ENCODE results near the gene UPK1B. TPM values are rescaled to one million over a fixed set of nuclear protein-coding genes. Genes with fewer than 3 reads are reported as not detected.

UPK1B gene
- total RNA-seq, 4 donors from 2014 or later: not detected

- TF ChIP-seq POLR2A (IDR thresholded peaks at IDR 0.05): no peak
- TF ChIP-seq CTCF (IDR thresholded peaks at IDR 0.05 in 4 of 5, conservative IDR thresholded peaks at IDR 0.05 in 1 of 5): no peak
- Histone ChIP-seq H3K9me3 (no peaks in the 10 kb centered on the region), H3K4me3 (no peak overlapping the region), H3K27ac (no peak overlapping the region), H3K36me3 (peaks cover 0 to 50% of the 10 kb centered on the region in 2 donors), H3K27me3 (no peaks in the 10 kb centered on the region), H3K4me1 (no peaks in the 10 kb centered on the region)
- intact Hi-C loops (cut with DNase I; ENCODE audit: low total_unique reads) (no loop called here), in situ Hi-C loops (cut with MboI; ENCODE audit: low sequenced_read_pairs in 4 of 4) (no loop called here)
- DNase-seq: no peak
- ATAC-seq: no peak
Observed at GRCh38 chr3:119221779-119222320, 48.5 kb downstream of the UPK1B start.

- peaks cover 0 to 45% of the 10 kb centered on the region in 2 donors for H3K36me3 ChIP-seq
- TF ChIP-seq CTCF (IDR thresholded peaks at IDR 0.05 in 4 of 5, conservative IDR thresholded peaks at IDR 0.05 in 1 of 5) (no peak), POLR2A (IDR thresholded peaks at IDR 0.05) (no peak)
- DNase-seq (no peak), ATAC-seq (no peak)
- no peak overlapping the region for H3K4me3 ChIP-seq
- intact Hi-C loops (cut with DNase I; ENCODE audit: low total_unique reads): no loop called here
- H3K27ac ChIP-seq: no peak overlapping the region
- no peaks in the 10 kb centered on the region for H3K9me3 ChIP-seq
- in situ Hi-C loops (cut with MboI; ENCODE audit: low sequenced_read_pairs in 4 of 4): no loop called here
- no peaks in the 10 kb centered on the region for H3K27me3 ChIP-seq
- H3K4me1 ChIP-seq: no peaks in the 10 kb centered on the region
Observed at GRCh38 chr3:119222391-119222790, 49.0 kb downstream of the UPK1B start.

GRCh38 chr3:119223511-119223910 is 50.1 kb downstream of the UPK1B start:
- Histone ChIP-seq H3K9me3 (no peaks in the 10 kb centered on the region), H3K27me3 (no peaks in the 10 kb centered on the region), H3K27ac (no peak overlapping the region), H3K4me1 (no peaks in the 10 kb centered on the region), H3K4me3 (no peak overlapping the region), H3K36me3 (peaks cover 0 to 40% of the 10 kb centered on the region in 2 donors)
- ATAC-seq (no peak), DNase-seq (no peak)
- intact Hi-C loops (cut with DNase I; ENCODE audit: low total_unique reads) (no loop called here), in situ Hi-C loops (cut with MboI; ENCODE audit: low sequenced_read_pairs in 4 of 4) (no loop called here)
- TF ChIP-seq CTCF (IDR thresholded peaks at IDR 0.05 in 4 of 5, conservative IDR thresholded peaks at IDR 0.05 in 1 of 5) (no peak), POLR2A (IDR thresholded peaks at IDR 0.05) (no peak)

GRCh38 chr3:119225121-119225520 is 51.7 kb downstream of the UPK1B start:
- Histone ChIP-seq H3K36me3 (peaks cover 0 to 49% of the 10 kb centered on the region in 2 donors), H3K4me1 (no peaks in the 10 kb centered on the region), H3K27me3 (no peaks in the 10 kb centered on the region), H3K9me3 (no peaks in the 10 kb centered on the region), H3K4me3 (no peak overlapping the region), H3K27ac (no peak overlapping the region)
- no peak for ATAC-seq
- in situ Hi-C loops (cut with MboI; ENCODE audit: low sequenced_read_pairs in 4 of 4) (loop anchor here in 2 of 4 donors (25.0 kb wide), 1 partner anchor 338 kb away; no protein-coding TSS in a partner anchor), intact Hi-C loops (cut with DNase I; ENCODE audit: low total_unique reads) (no loop called here)
- TF ChIP-seq CTCF (IDR thresholded peaks at IDR 0.05 in 4 of 5, conservative IDR thresholded peaks at IDR 0.05 in 1 of 5) (no peak), POLR2A (IDR thresholded peaks at IDR 0.05) (no peak)
- DNase-seq: no peak
